ENCODE results near the gene OCRL. TPM values are rescaled to one million over a fixed set of nuclear protein-coding genes. Genes with fewer than 3 reads are reported as not detected.

The OCRL gene
- polyA plus RNA-seq, 1 of the 3 experiments (the other 2 are of a cell fraction), result 18.6 TPM

DNA sequence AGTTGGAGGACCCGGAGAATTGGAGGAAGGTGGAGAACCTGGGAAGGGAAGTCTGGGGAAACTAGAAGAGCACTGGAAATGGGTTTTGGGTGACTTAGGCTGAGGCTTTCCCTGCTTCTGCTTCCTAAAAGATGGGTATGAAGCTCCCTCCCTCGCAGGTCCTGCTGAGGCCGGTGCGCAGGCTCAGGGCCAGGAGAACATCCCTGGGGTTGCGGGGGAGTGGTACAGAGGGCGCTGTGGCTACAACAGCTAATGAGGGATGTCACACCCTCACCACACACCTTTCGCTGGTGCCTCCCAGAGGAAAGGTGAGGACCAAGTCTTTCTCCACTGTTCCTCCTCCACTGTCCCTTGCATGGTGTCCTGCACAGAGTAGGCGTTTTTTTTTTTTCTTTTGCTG is 98.9 kb downstream of the OCRL start:
- POLR2A ChIA-PET, result no interaction called here
- Histone ChIP-seq H3K4me3 (ENCODE audit: low read depth in 2 of 2, low read length in 1 of 2) (no peak overlapping the region), H3K36me3 (replicated peaks in 1 of 2; ENCODE audit: control insufficient read depth in 1 of 2, insufficient read depth in 2 of 2, low read length in 1 of 2) (no peaks in the 10 kb centered on the region), H3K9me3 (no peaks in the 10 kb centered on the region), H3K4me1 (ENCODE audit: control insufficient read depth in 1 of 2, insufficient read depth in 2 of 2, low read depth in 1 of 2, low read length in 1 of 2) (peaks cover 7 to 14% of the 10 kb centered on the region in 2 experiments; a peak in 2 of 4 replicates), H3K79me2 (ENCODE audit: insufficient read depth) (no peaks in the 10 kb centered on the region), H3K9ac (no peak overlapping the region), H3K9me2 (no peaks in the 10 kb centered on the region), H3K27ac (ENCODE audit: low read depth in 2 of 2, low read length in 1 of 2) (no peak overlapping the region), H2AFZ (ENCODE audit: low read depth) (no peak overlapping the region), H3F3A (replicated peaks; ENCODE audit: insufficient read depth) (peaks cover 4% of the 10 kb centered on the region), H3K4me2 (no peak overlapping the region), H4K20me1 (ENCODE audit: insufficient read depth) (no peaks in the 10 kb centered on the region), H3K27me3 (ENCODE audit: insufficient read depth) (peaks cover 17% of the 10 kb centered on the region)
- WGBS (ENCODE audit: low lambda C conversion rate), result 39% methylated on average over 8 of the region's 8 CpGs
- DNase-seq, result no peak
- CTCF ChIA-PET, result interaction anchor here (0.7 to 7.7 kb wide), 11 partner anchors 11 to 553 kb away, joined by 3 to 119 read pairs (median 16); partner anchors contain the start of gene APLN
- TF ChIP-seq EZH2phosphoT487 (IDR thresholded peaks at IDR 0.05; ENCODE audit: borderline replicate concordance, low read depth), result no peak
- TF ChIP-seq, protein P1, sequence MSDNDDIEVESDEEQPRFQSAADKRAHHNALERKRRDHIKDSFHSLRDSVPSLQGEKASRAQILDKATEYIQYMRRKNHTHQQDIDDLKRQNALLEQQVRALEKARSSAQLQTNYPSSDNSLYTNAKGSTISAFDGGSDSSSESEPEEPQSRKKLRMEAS (IDR thresholded peaks at IDR 0.05; ENCODE audit: low read depth), result no peak

DNA sequence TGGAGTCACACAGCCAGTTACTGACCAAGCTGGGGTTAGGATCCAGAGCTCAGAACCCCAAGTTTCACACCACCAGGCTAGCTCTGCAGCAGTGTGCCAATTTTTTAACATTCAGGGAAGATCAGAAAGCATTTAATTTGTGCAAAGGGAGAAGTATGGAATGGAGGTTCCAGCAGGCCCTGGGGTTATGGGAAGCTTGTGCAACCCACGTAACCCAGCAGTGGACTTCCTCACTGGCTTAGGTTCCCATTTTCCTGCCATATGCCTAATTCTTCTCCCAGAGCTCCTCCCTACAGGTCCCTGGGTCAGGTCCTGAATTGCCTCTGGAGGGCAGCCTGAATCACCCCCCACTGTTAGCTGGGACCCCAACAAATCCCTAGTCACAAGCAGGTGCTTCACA is 100.7 kb downstream of the OCRL start:
- no peak for TF ChIP-seq MXI1 (IDR thresholded peaks at IDR 0.05; ENCODE audit: low read depth, low read length)
- TF ChIP-seq NFIC (IDR thresholded peaks at IDR 0.05; ENCODE audit: borderline replicate concordance), result no peak
- TF ChIP-seq, protein P2, sequence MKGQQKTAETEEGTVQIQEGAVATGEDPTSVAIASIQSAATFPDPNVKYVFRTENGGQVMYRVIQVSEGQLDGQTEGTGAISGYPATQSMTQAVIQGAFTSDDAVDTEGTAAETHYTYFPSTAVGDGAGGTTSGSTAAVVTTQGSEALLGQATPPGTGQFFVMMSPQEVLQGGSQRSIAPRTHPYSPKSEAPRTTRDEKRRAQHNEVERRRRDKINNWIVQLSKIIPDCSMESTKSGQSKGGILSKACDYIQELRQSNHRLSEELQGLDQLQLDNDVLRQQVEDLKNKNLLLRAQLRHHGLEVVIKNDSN (IDR thresholded peaks at IDR 0.05; ENCODE audit: borderline replicate concordance, low read depth), result no peak
- TF ChIP-seq SMC3 (IDR thresholded peaks at IDR 0.05; ENCODE audit: low read depth, low read length), result no peak
- no peak for TF ChIP-seq RCOR1 (IDR thresholded peaks at IDR 0.05; ENCODE audit: low read length)
- H3K27ac ChIP-seq (ENCODE audit: low read depth in 2 of 2, low read length in 1 of 2), result no peak overlapping the region
- H3K36me3 ChIP-seq (replicated peaks in 1 of 2; ENCODE audit: control insufficient read depth in 1 of 2, insufficient read depth in 2 of 2, low read length in 1 of 2), result no peaks in the 10 kb centered on the region
- H3K9me3 ChIP-seq, result no peaks in the 10 kb centered on the region
- peaks cover 17% of the 10 kb centered on the region for H3K27me3 ChIP-seq (ENCODE audit: insufficient read depth)
- CTCF ChIA-PET, result interaction anchor here (1.4 to 7.7 kb wide), 7 partner anchors 10 to 420 kb away, joined by 3 to 119 read pairs (median 12); partner anchors contain the start of gene APLN
- no peak overlapping the region for H3K9ac ChIP-seq
- peaks cover 6 to 7% of the 10 kb centered on the region in 2 experiments; a peak in 2 of 4 replicates for H3K4me1 ChIP-seq (ENCODE audit: control insufficient read depth in 1 of 2, insufficient read depth in 2 of 2, low read depth in 1 of 2, low read length in 1 of 2)
- DNase-seq, result no peak
- H3K9me2 ChIP-seq, result no peaks in the 10 kb centered on the region
- H3K4me3 ChIP-seq (ENCODE audit: low read depth in 2 of 2, low read length in 1 of 2), result no peak overlapping the region
- H3K79me2 ChIP-seq (ENCODE audit: insufficient read depth), result no peaks in the 10 kb centered on the region
- no peaks in the 10 kb centered on the region for H4K20me1 ChIP-seq (ENCODE audit: insufficient read depth)
- POLR2A ChIA-PET, result no interaction called here
- H3F3A ChIP-seq (replicated peaks; ENCODE audit: insufficient read depth), result peaks cover 4% of the 10 kb centered on the region
- 100% methylated on average over 1 of the region's 1 CpG for WGBS (ENCODE audit: low lambda C conversion rate)
- no peak overlapping the region for H2AFZ ChIP-seq (ENCODE audit: low read depth)
- no peak overlapping the region for H3K4me2 ChIP-seq

- DNase-seq, result no peak
- Histone ChIP-seq H3K4me1 (ENCODE audit: control insufficient read depth in 1 of 2, insufficient read depth in 2 of 2, low read depth in 1 of 2, low read length in 1 of 2) (peaks cover 7 to 13% of the 10 kb centered on the region in 2 experiments; a peak in 2 of 4 replicates), H3K27ac (ENCODE audit: low read depth in 2 of 2, low read length in 1 of 2) (no peak overlapping the region), H3K4me3 (ENCODE audit: low read depth in 2 of 2, low read length in 1 of 2) (no peak overlapping the region), H3K79me2 (ENCODE audit: insufficient read depth) (no peaks in the 10 kb centered on the region), H3K27me3 (ENCODE audit: insufficient read depth) (peaks cover 24% of the 10 kb centered on the region), H3K36me3 (replicated peaks in 1 of 2; ENCODE audit: control insufficient read depth in 1 of 2, insufficient read depth in 2 of 2, low read length in 1 of 2) (no peaks in the 10 kb centered on the region), H3K9me2 (no peaks in the 10 kb centered on the region), H3K9ac (no peak overlapping the region), H3K4me2 (no peak overlapping the region), H3F3A (replicated peaks; ENCODE audit: insufficient read depth) (peaks cover 4% of the 10 kb centered on the region), H2AFZ (ENCODE audit: low read depth) (no peak overlapping the region), H4K20me1 (ENCODE audit: insufficient read depth) (no peaks in the 10 kb centered on the region), H3K9me3 (no peaks in the 10 kb centered on the region)
- POLR2A ChIA-PET, result no interaction called here
- CTCF ChIA-PET, result interaction anchor here (0.6 to 7.7 kb wide), 6 partner anchors 9 to 1765 kb away, joined by 3 to 119 read pairs (median 16); partner anchors contain the start of gene APLN
- 46% methylated on average over 3 of the region's 3 CpGs for WGBS (ENCODE audit: low lambda C conversion rate)
- no peak for TF ChIP-seq NRF1 (IDR thresholded peaks at IDR 0.05; ENCODE audit: low read depth, low read length)
- no peak for TF ChIP-seq JUND (IDR thresholded peaks at IDR 0.05)
- TF ChIP-seq RXRA (IDR thresholded peaks at IDR 0.05; ENCODE audit: borderline replicate concordance, low read depth), result no peak
- no peak for TF ChIP-seq TCF12 (IDR thresholded peaks at IDR 0.05)
- no peak for TF ChIP-seq TAF1 (IDR thresholded peaks at IDR 0.05; ENCODE audit: borderline replicate concordance, low read depth, low read length)
- no peak for TF ChIP-seq RAD21 (IDR thresholded peaks at IDR 0.05; ENCODE audit: low read length)
- TF ChIP-seq, protein P3, sequence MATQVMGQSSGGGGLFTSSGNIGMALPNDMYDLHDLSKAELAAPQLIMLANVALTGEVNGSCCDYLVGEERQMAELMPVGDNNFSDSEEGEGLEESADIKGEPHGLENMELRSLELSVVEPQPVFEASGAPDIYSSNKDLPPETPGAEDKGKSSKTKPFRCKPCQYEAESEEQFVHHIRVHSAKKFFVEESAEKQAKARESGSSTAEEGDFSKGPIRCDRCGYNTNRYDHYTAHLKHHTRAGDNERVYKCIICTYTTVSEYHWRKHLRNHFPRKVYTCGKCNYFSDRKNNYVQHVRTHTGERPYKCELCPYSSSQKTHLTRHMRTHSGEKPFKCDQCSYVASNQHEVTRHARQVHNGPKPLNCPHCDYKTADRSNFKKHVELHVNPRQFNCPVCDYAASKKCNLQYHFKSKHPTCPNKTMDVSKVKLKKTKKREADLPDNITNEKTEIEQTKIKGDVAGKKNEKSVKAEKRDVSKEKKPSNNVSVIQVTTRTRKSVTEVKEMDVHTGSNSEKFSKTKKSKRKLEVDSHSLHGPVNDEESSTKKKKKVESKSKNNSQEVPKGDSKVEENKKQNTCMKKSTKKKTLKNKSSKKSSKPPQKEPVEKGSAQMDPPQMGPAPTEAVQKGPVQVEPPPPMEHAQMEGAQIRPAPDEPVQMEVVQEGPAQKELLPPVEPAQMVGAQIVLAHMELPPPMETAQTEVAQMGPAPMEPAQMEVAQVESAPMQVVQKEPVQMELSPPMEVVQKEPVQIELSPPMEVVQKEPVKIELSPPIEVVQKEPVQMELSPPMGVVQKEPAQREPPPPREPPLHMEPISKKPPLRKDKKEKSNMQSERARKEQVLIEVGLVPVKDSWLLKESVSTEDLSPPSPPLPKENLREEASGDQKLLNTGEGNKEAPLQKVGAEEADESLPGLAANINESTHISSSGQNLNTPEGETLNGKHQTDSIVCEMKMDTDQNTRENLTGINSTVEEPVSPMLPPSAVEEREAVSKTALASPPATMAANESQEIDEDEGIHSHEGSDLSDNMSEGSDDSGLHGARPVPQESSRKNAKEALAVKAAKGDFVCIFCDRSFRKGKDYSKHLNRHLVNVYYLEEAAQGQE (IDR thresholded peaks at IDR 0.05; ENCODE audit: low read depth, low read length), result no peak
- TF ChIP-seq, protein P4, sequence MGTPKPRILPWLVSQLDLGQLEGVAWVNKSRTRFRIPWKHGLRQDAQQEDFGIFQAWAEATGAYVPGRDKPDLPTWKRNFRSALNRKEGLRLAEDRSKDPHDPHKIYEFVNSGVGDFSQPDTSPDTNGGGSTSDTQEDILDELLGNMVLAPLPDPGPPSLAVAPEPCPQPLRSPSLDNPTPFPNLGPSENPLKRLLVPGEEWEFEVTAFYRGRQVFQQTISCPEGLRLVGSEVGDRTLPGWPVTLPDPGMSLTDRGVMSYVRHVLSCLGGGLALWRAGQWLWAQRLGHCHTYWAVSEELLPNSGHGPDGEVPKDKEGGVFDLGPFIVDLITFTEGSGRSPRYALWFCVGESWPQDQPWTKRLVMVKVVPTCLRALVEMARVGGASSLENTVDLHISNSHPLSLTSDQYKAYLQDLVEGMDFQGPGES (IDR thresholded peaks at IDR 0.05; ENCODE audit: low read depth, low read length), result no peak
- no peak for TF ChIP-seq CHD2 (IDR thresholded peaks at IDR 0.05; ENCODE audit: low read length, partially characterized antibody)
- no peak for TF ChIP-seq MEF2A (IDR thresholded peaks at IDR 0.05; ENCODE audit: borderline replicate concordance, low read depth)
- TF ChIP-seq SIN3A (IDR thresholded peaks at IDR 0.05; ENCODE audit: borderline replicate concordance, low read depth, low read length), result no peak
These were observed 101.4 kb downstream of the OCRL start for GRCh38 chrX:129641469-129641868.

All from SK-N-SH (cell line).